Liver (tissue), 9 donors: Measurements from ENCODE around the gene ME2. TPM values are rescaled to one million over a fixed set of nuclear protein-coding genes. Genes with fewer than 3 reads are reported as not detected.
A peak's percentile ranks its signal among the peaks of the same experiment; 100 is the strongest.

Experiments
- DNase-seq: peaks from one replicate; pipeline ENCODE4 v3.0.0-alpha.2; 2017; ENCODE audit warnings: low spot score
- H3K27ac ChIP-seq, 2 donors: one replicate each; pipeline ENCODE4 v1.7.0; 2013; ENCODE audit warnings: inconsistent platforms in 2 of 2, low read length in 2 of 2, control low read depth in 1 of 2, low read depth in 1 of 2, mild to moderate bottlenecking in 1 of 2
- H3K27me3 ChIP-seq, 4 donors: one replicate each; pipeline versions ENCODE4 v1.6.1 to v1.7.0; 2013; ENCODE audit warnings: low read length in 3 of 4, inconsistent platforms in 1 of 4, mild to moderate bottlenecking in 1 of 4, moderate library complexity in 1 of 4; ENCODE audit not compliant: control insufficient read depth in 4 of 4, insufficient read depth in 4 of 4
- H3K36me3 ChIP-seq, 4 donors: one replicate each; pipeline versions ENCODE4 v1.6.1 to v1.7.0; 2013; ENCODE audit warnings: low read length in 3 of 4, mild to moderate bottlenecking in 3 of 4, low read depth in 1 of 4, moderate library complexity in 1 of 4; ENCODE audit not compliant: control insufficient read depth in 4 of 4, insufficient read depth in 3 of 4
- H3K4me1 ChIP-seq, 4 donors: one replicate each; pipeline versions ENCODE4 v1.6.1 to v1.7.0; 2013; ENCODE audit warnings: low read length in 3 of 4, mild to moderate bottlenecking in 3 of 4, moderate library complexity in 1 of 4; ENCODE audit not compliant: control insufficient read depth in 4 of 4, insufficient read depth in 4 of 4
- H3K4me3 ChIP-seq, 3 donors: one replicate each; pipeline versions ENCODE4 v1.6.1 to v1.7.0; 2013; ENCODE audit warnings: low read length in 3 of 3, control low read depth in 1 of 3, low read depth in 1 of 3, mild to moderate bottlenecking in 1 of 3
- H3K9ac ChIP-seq, 2 donors: one replicate each; pipeline ENCODE4 v1.7.0; 2013; ENCODE audit warnings: low read length in 2 of 2, mild to moderate bottlenecking in 2 of 2, moderate library complexity in 2 of 2, control low read depth in 1 of 2, low read depth in 1 of 2
- H3K9me3 ChIP-seq, 4 donors: one replicate each; pipeline versions ENCODE4 v1.6.1 to v1.7.0; 2013; ENCODE audit warnings: low read length in 3 of 4; ENCODE audit not compliant: control insufficient read depth in 4 of 4
- ATF3 ChIP-seq: IDR thresholded peaks from 2 replicates; pipeline ENCODE4 v1.6.1; 2016; ENCODE audit warnings: antibody characterized with exemption
- CTCF ChIP-seq: fragments of 150-350 bp; IDR thresholded peaks from 2 replicates; pipeline ENCODE4 v1.5.1; 2017; ENCODE audit warnings: improper control_type of control experiment, low read depth, low read length; ENCODE audit not compliant: missing input control
- EGR1 ChIP-seq, 2 donors: IDR thresholded peaks; 2 replicates each; pipeline ENCODE4 v1.6.1; 2016 to 2018; ENCODE audit warnings: antibody characterized with exemption in 2 of 2, low read depth in 2 of 2
- FOXA1 ChIP-seq: IDR thresholded peaks from 2 replicates; pipeline ENCODE4 v1.6.1; 2016; ENCODE audit warnings: antibody characterized with exemption
- FOXA2 ChIP-seq: IDR thresholded peaks from 2 replicates; pipeline ENCODE4 v1.6.1; 2016; ENCODE audit warnings: antibody characterized with exemption
- GABPA ChIP-seq, 2 donors: IDR thresholded peaks in 1 of 2; conservative IDR thresholded peaks in 1 of 2; 2 replicates each; pipeline ENCODE4 v1.6.1; 2016; ENCODE audit warnings: antibody characterized with exemption in 2 of 2, mild to moderate bottlenecking in 1 of 2, moderate library complexity in 1 of 2
- HNF4G ChIP-seq: IDR thresholded peaks from 2 replicates; pipeline ENCODE4 v1.6.1; 2016; ENCODE audit warnings: antibody characterized with exemption
- JUND ChIP-seq, 2 donors: IDR thresholded peaks; 2 replicates each; pipeline ENCODE4 v1.6.1; 2016; ENCODE audit warnings: antibody characterized with exemption in 2 of 2
- NR2F2 ChIP-seq: IDR thresholded peaks from 2 replicates; pipeline ENCODE4 v1.6.1; 2016; ENCODE audit warnings: antibody characterized with exemption
- RAD21 ChIP-seq, 2 donors: IDR thresholded peaks; 2 replicates each; pipeline ENCODE4 v1.6.1; 2016; ENCODE audit warnings: antibody characterized with exemption in 2 of 2, mild to moderate bottlenecking in 2 of 2
- REST ChIP-seq: IDR thresholded peaks from 2 replicates; pipeline ENCODE4 v1.6.1; 2016; ENCODE audit warnings: antibody characterized with exemption, mild to moderate bottlenecking
- RXRA ChIP-seq, 2 donors: IDR thresholded peaks; 2 replicates each; pipeline ENCODE4 v1.6.1; 2017 to 2018; ENCODE audit warnings: antibody characterized with exemption in 2 of 2, mild to moderate bottlenecking in 1 of 2
- SP1 ChIP-seq: IDR thresholded peaks from 2 replicates; pipeline ENCODE4 v1.6.1; 2018; ENCODE audit warnings: antibody characterized with exemption, mild to moderate bottlenecking
- TAF1 ChIP-seq: conservative IDR thresholded peaks from 2 replicates; pipeline ENCODE4 v1.6.1; 2016; ENCODE audit warnings: antibody characterized with exemption, mild to moderate bottlenecking
- YY1 ChIP-seq: IDR thresholded peaks from 2 replicates; pipeline ENCODE4 v1.6.1; 2016; ENCODE audit warnings: antibody characterized with exemption, mild to moderate bottlenecking
- WGBS: extraction: QIAGEN DNeasy Blood & Tissue Kit; methylation state at CpG from one replicate; pipeline ENCODE4 v1.1.7; 2013; 5-methylcytosine and 5-hydroxymethylcytosine counted together
- polyA plus RNA-seq, 2 donors: library from polyadenylated mRNA; stranded (reverse) in 1 of 2; unstranded in 1 of 2; fragments of 200-250 nt in 1 of 2; fragments of >200 nt in 1 of 2; fragmentation: Nextera tagmentation in 1 of 2; extraction: Ambion mirVana in 1 of 2; gene quantifications; one replicate each; pipeline versions ENCODE4 v1.2.1 to v1.2.3, GENCODE V29; 2013 to 2015
- total RNA-seq, 2 donors: library from RNA; depleted of rRNA; stranded (reverse); fragments of >200 nt; gene quantifications; one replicate each; pipeline ENCODE4 v1.2.3, GENCODE V29; 2014
- donor health status: healthy.
- donor health status: healthy.
- donor health status: healthy.
- donor health status: healthy.
- donor health status: healthy.

Gene ME2
- total RNA-seq = 10 to 100 TPM; 20.7 to 33.8 TPM
- polyA plus RNA-seq = 10 to 100 TPM in 1 of 2 donors, 1 to 10 TPM in 1; 9.0 to 11.5 TPM

- no peaks in the 10 kb centered on the region for H3K9me3 ChIP-seq
- H3K9ac ChIP-seq = peak within 1 kb of the TSS; percentile 73 to 97
- peak within 1 kb of the TSS; percentile 86 to 97 for H3K27ac ChIP-seq
- DNase-seq = peak; percentile 97
- H3K4me3 ChIP-seq = peak within 1 kb of the TSS; percentile 85 to 100 (median 85)
- H3K27me3 ChIP-seq = no peaks in the 10 kb centered on the region
- H3K36me3 ChIP-seq = no peaks in the 10 kb centered on the region
- under 1% methylated on average over 78 of the region's 78 CpGs for WGBS
- peaks cover 0 to 12% (median 8%) of the 10 kb centered on the region in 4 donors for H3K4me1 ChIP-seq
- TF ChIP-seq TAF1 (peak; percentile 55), CTCF (no peak), YY1 (no peak), SP1 (peak; percentile 55), RXRA (IDR thresholded peaks at IDR 0.05) (peak in 1 of 2 donors; percentile 9), NR2F2 (no peak), REST (no peak), RAD21 (IDR thresholded peaks at IDR 0.05) (peak in 1 of 2 donors; percentile 16), FOXA1 (no peak), FOXA2 (no peak), EGR1 (IDR thresholded peaks at IDR 0.05; ENCODE audit: low read depth in 2 of 2) (no peak), HNF4G (no peak), GABPA (IDR thresholded peaks at IDR 0.05 in 1 of 2, conservative IDR thresholded peaks at IDR 0.05 in 1 of 2) (peak; percentile 28 to 78)
Observed at GRCh38 chr18:50878345-50879301, at the start of gene ME2. Gene ME2 (plus strand): TSS chr18:50879118. CDS start chr18:50895821, 16,703 bp downstream.

- Histone ChIP-seq H3K36me3 (no peaks in the 10 kb centered on the region), H3K9ac (no peak overlapping the region), H3K27me3 (no peaks in the 10 kb centered on the region), H3K27ac (no peak overlapping the region), H3K4me1 (no peaks in the 10 kb centered on the region), H3K4me3 (no peak overlapping the region), H3K9me3 (no peaks in the 10 kb centered on the region)
- TF ChIP-seq JUND (IDR thresholded peaks at IDR 0.05) (no peak), FOXA2 (no peak), RAD21 (IDR thresholded peaks at IDR 0.05) (no peak), ATF3 (no peak), SP1 (no peak)
- no peak for DNase-seq
- 92% methylated on average over 5 of the region's 5 CpGs for WGBS
Observed at GRCh38 chr18:50829644-50830043, 49.3 kb upstream of the ME2 start.
